PC-9 (cell line): Measurements from ENCODE around the gene SIPA1L3. TPM values are rescaled to one million over a fixed set of nuclear protein-coding genes. Genes with fewer than 3 reads are reported as not detected.
A peak's percentile ranks its signal among the peaks of the same experiment; 100 is the strongest.

Experiments used
- BruUV-seq: library from RNA; stranded (reverse); fragments of 400-500 nt; replicated peaks from 2 replicates; lab custom pipeline; 2021; lab: Mats Ljungman, UMichigan
- CTCF ChIA-PET: fragments of 300-600 bp; sonication (Branson Sonifier 250); formaldehyde crosslinking; loops from one replicate; lab custom pipeline; 2022; ENCODE audit warnings: antibody characterized with exemption; lab: Charles Lee
- POLR2A ChIA-PET: fragments of 300-600 bp; sonication (Branson Sonifier 250); formaldehyde crosslinking; loops from one replicate; lab custom pipeline; 2022; ENCODE audit warnings: antibody characterized with exemption; ENCODE audit not compliant: unreplicated experiment; lab: Charles Lee
- DNase-seq, 2 experiments: peaks; one replicate each; pipeline versions ENCODE4 v3.0.0 to v3.0.0-alpha.2; 2015 to 2022; ENCODE audit warnings: mixed read lengths in 1 of 2
- H2AFZ ChIP-seq: fragments of 200-600 bp; sonication (generic); 2 replicates; pipeline ENCODE4 v1.8.1; 2017; ENCODE audit warnings: antibody characterized with exemption
- H3F3A ChIP-seq: fragments of 200-600 bp; sonication (generic); 2 replicates; pipeline ENCODE4 v1.8.1; 2017; ENCODE audit warnings: antibody characterized with exemption, mild to moderate bottlenecking, low read depth; ENCODE audit not compliant: insufficient read depth
- H3K27ac ChIP-seq: fragments of 200-600 bp; sonication (generic); 2 replicates; pipeline ENCODE4 v1.6.1; 2016; ENCODE audit warnings: mixed run types
- H3K27me3 ChIP-seq: fragments of 200-600 bp; sonication (generic); 2 replicates; pipeline ENCODE4 v1.6.1; 2016; ENCODE audit warnings: low read depth, mixed run types; ENCODE audit not compliant: insufficient read depth
- H3K36me3 ChIP-seq: fragments of 200-600 bp; sonication (generic); 2 replicates; pipeline ENCODE4 v1.6.1; 2016; ENCODE audit warnings: low read depth, mixed run types
- H3K4me1 ChIP-seq: fragments of 200-600 bp; sonication (generic); replicated peaks from 2 replicates; pipeline ENCODE4 v1.6.1; 2016; ENCODE audit warnings: mixed run types; ENCODE audit not compliant: insufficient read depth
- H3K4me2 ChIP-seq: fragments of 200-600 bp; sonication (generic); 2 replicates; pipeline ENCODE4 v1.6.1; 2017; ENCODE audit warnings: mixed run types
- H3K4me3 ChIP-seq: fragments of 200-600 bp; sonication (generic); 2 replicates; pipeline ENCODE4 v1.6.1; 2016; ENCODE audit warnings: mixed run types
- H3K79me2 ChIP-seq: fragments of 200-600 bp; sonication (generic); 2 replicates; pipeline ENCODE4 v1.6.1; 2017; ENCODE audit warnings: low read depth, mixed run types
- H3K9me2 ChIP-seq: fragments of 200-600 bp; sonication (generic); 2 replicates; pipeline ENCODE4 v1.8.1; 2017; ENCODE audit warnings: mild to moderate bottlenecking; ENCODE audit not compliant: insufficient read depth
- H3K9me3 ChIP-seq: fragments of 200-600 bp; sonication (generic); 2 replicates; pipeline ENCODE4 v1.8.1; 2016; ENCODE audit warnings: low read depth; ENCODE audit not compliant: insufficient read depth
- H4K20me1 ChIP-seq: fragments of 200-600 bp; sonication (generic); 2 replicates; pipeline ENCODE4 v1.8.1; 2017; ENCODE audit not compliant: insufficient read depth
- EZH2 ChIP-seq: fragments of 200-600 bp; sonication (generic); IDR thresholded peaks from 2 replicates; pipeline ENCODE4 v1.8.0; 2017; ENCODE audit warnings: antibody characterized with exemption, low read depth
- intact Hi-C: fragments of 100-400 bp; cut with micrococcal nuclease; formaldehyde crosslinking; loops from one replicate; pipeline ENCODE4 v1.10.0; 2022; ENCODE audit not compliant: unreplicated experiment
- total RNA-seq: library from RNA; stranded (reverse); gene quantifications from 2 replicates; pipeline ENCODE4 v1.2.3, GENCODE V29; 2021
- TF ChIP-seq, protein P1 (sequence below): fragments of 200-600 bp; sonication (generic); conservative IDR thresholded peaks from 2 replicates; pipeline ENCODE4 v1.6.1; 2017; ENCODE audit warnings: mixed run types, antibody characterized with exemption, mild to moderate bottlenecking, moderate library complexity

Gene SIPA1L3
- total RNA-seq, 1 experiment from 2014 or later, result 55.2 TPM

DNA sequence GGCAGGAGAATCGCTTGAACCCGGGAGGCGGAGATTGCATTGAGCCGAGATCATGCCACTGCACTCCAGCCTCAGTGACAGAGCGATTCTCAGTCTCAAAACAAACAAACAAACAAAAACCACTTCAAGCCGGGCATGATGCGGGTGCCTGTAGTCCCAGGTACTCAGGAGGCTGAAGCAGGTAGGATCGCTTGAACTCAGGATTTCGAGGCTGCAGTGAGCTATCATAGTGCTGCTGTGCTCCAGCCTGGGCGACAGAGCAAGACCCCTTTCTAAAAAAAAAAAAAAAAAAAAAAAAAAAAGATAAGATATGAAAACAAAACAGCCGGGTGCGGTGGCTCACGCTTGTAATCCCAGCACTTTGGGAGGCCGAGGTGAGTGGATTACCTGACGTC lies 336.3 kb downstream of the SIPA1L3 start:
- ChIA-PET CTCF (interaction anchor here (0.6 to 1.9 kb wide), 10 partner anchors 10 to 407 kb away, joined by 3 to 18 read pairs (median 3); partner anchors contain the start of gene CATSPERG), POLR2A (no interaction called here)
- H3K79me2 ChIP-seq, result no peaks in the 10 kb centered on the region
- peak overlapping the region; percentile 84 for H2AFZ ChIP-seq
- TF ChIP-seq EZH2, result no peak
- TF ChIP-seq, protein P1, sequence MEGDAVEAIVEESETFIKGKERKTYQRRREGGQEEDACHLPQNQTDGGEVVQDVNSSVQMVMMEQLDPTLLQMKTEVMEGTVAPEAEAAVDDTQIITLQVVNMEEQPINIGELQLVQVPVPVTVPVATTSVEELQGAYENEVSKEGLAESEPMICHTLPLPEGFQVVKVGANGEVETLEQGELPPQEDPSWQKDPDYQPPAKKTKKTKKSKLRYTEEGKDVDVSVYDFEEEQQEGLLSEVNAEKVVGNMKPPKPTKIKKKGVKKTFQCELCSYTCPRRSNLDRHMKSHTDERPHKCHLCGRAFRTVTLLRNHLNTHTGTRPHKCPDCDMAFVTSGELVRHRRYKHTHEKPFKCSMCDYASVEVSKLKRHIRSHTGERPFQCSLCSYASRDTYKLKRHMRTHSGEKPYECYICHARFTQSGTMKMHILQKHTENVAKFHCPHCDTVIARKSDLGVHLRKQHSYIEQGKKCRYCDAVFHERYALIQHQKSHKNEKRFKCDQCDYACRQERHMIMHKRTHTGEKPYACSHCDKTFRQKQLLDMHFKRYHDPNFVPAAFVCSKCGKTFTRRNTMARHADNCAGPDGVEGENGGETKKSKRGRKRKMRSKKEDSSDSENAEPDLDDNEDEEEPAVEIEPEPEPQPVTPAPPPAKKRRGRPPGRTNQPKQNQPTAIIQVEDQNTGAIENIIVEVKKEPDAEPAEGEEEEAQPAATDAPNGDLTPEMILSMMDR, result no peak
- intact Hi-C loops, result loop anchor here (5.0 kb wide), 1 partner anchor 74 kb away; the partner anchor contains the start of genes KCNK6 and YIF1B
- H3K27ac ChIP-seq, result no peak overlapping the region
- no peaks in the 10 kb centered on the region for H3K27me3 ChIP-seq
- no peaks in the 10 kb centered on the region for H3K9me3 ChIP-seq
- H3K9me2 ChIP-seq, result no peaks in the 10 kb centered on the region
- H3K36me3 ChIP-seq, result no peaks in the 10 kb centered on the region
- no TSS peak for BruUV-seq
- peak overlapping the region; percentile 78 for H3K4me2 ChIP-seq
- no peaks in the 10 kb centered on the region for H3K4me1 ChIP-seq
- H3F3A ChIP-seq, result peaks cover 17% of the 10 kb centered on the region; the same call in 1 of the 2 replicates
- H4K20me1 ChIP-seq, result no peaks in the 10 kb centered on the region
- DNase-seq, result no peak
- H3K4me3 ChIP-seq, result peak overlapping the region; percentile 53; the same call in 1 of the 2 replicates

DNA sequence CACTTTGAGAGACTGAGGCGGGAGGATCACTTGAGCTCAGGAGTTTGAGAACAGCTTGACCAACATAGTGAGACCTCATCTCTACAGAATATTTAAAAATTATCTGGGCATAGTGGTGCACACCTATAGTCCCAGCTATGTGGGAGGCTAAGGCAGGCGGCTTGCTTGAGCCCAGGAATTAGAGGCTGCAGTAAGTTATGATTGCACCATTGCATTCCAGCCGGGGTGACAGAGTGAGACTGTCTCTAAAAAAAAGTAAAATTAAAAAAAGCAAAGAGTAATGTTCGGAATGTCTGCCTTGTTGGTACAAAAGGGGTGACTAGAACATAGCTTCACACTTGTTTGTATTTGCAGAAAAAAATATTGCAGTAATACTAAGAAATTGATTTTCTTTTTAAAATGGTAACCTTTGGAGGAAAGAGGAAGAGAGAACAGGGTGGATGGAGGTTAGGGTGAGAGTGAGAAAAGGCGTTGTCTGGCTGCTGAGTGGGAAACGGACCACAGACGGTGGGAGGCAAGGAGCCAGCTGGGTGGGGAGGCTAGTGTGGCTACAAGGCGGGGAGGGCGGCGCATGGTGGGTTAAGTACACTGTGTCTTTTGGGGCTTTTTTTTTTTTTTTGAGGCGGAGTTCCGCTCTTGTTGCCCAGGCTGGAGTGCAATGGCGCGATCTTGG lies 339.0 kb downstream of the SIPA1L3 start:
- Histone ChIP-seq H3K9me2 (no peaks in the 10 kb centered on the region), H3K36me3 (no peaks in the 10 kb centered on the region), H3K79me2 (no peaks in the 10 kb centered on the region), H3K4me3 (no peak overlapping the region), H3F3A (peaks cover 17% of the 10 kb centered on the region; the same call in 1 of the 2 replicates), H3K4me1 (peaks cover 7% of the 10 kb centered on the region), H3K27ac (no peak overlapping the region), H3K9me3 (no peaks in the 10 kb centered on the region), H3K27me3 (no peaks in the 10 kb centered on the region), H2AFZ (no peak overlapping the region), H3K4me2 (no peak overlapping the region), H4K20me1 (no peaks in the 10 kb centered on the region)
- no TSS peak for BruUV-seq
- TF ChIP-seq, protein P1, result no peak
- TF ChIP-seq EZH2, result no peak
- POLR2A ChIA-PET, result interaction anchor here (0.6 to 0.8 kb wide), 2 partner anchors 60 to 91 kb away, joined by 4 to 10 read pairs; no protein-coding TSS in a partner anchor
- CTCF ChIA-PET, result interaction anchor here (0.6 kb wide), 1 partner anchor 199 kb away, joined by 16 read pairs; no protein-coding TSS in a partner anchor
- no peak for DNase-seq
- intact Hi-C loops, result loop anchor here (2.0 kb wide), 2 partner anchors 19 to 59 kb away; partner anchors contain the start of genes C19orf33 and SPINT2

DNA sequence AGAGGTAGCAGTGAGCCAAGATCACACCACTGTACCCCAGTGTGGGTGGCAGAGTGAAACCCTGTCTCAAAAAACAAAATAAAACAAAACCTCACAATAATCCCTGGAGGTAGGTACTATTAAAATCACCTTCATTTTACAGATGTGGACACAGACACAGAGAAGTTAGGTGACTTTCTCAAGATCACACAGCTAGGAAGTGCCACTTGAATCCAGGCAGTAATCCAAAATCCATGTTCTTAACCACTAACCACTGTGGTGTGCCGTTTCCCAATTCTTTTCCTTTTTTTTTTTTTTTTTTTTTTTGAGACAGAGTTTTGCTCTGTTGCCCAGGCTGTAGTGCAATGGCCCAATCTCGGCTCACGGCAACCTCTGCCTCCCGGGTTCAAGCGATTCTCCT lies 340.1 kb downstream of the SIPA1L3 start:
- ChIA-PET CTCF (interaction anchor here (0.6 to 0.7 kb wide), 3 partner anchors 21 to 350 kb away, joined by 6 to 10 read pairs (median 9); no protein-coding TSS in a partner anchor), POLR2A (no interaction called here)
- DNase-seq, result no peak
- no peak for TF ChIP-seq EZH2
- TF ChIP-seq, protein P1, result no peak
- BruUV-seq, result no TSS peak
- H3K9me2 ChIP-seq, result no peaks in the 10 kb centered on the region
- peaks cover 17% of the 10 kb centered on the region; the same call in 1 of the 2 replicates for H3F3A ChIP-seq
- H3K27ac ChIP-seq, result no peak overlapping the region
- no peaks in the 10 kb centered on the region for H3K9me3 ChIP-seq
- H3K4me3 ChIP-seq, result no peak overlapping the region
- H3K4me1 ChIP-seq, result peaks cover 9% of the 10 kb centered on the region
- H3K27me3 ChIP-seq, result no peaks in the 10 kb centered on the region
- no peak overlapping the region for H2AFZ ChIP-seq
- H3K4me2 ChIP-seq, result no peak overlapping the region
- no peaks in the 10 kb centered on the region for H4K20me1 ChIP-seq
- no peaks in the 10 kb centered on the region for H3K79me2 ChIP-seq
- no peaks in the 10 kb centered on the region for H3K36me3 ChIP-seq
- intact Hi-C loops, result loop anchor here (2.0 kb wide), 1 partner anchor 18 kb away; the partner anchor contains the start of gene SPINT2
